Peyer's patch (tissue), 4 donors: ENCODE measurements around the gene KHDRBS1.

Experiments
- POLR2A ChIP-seq, 2 donors: fragments of 450-650 bp; IDR thresholded peaks; one replicate each; pipeline ENCODE4 v1.5.1; 2017; ENCODE audit warnings: antibody characterized with exemption in 2 of 2, mild to moderate bottlenecking in 2 of 2, moderate library complexity in 2 of 2
- TF ChIP-seq, protein P1 (sequence below), 6 experiments: fragments of 450-650 bp in 4 of 6; fragments of 200-600 bp in 2 of 6; sonication (generic) in 1 of 6; IDR thresholded peaks; one replicate each; pipeline ENCODE4 v1.5.1; 2017 to 2019; ENCODE audit warnings: antibody characterized with exemption in 6 of 6, mild to moderate bottlenecking in 3 of 6, moderate library complexity in 1 of 6

- TF ChIP-seq, protein P1, sequence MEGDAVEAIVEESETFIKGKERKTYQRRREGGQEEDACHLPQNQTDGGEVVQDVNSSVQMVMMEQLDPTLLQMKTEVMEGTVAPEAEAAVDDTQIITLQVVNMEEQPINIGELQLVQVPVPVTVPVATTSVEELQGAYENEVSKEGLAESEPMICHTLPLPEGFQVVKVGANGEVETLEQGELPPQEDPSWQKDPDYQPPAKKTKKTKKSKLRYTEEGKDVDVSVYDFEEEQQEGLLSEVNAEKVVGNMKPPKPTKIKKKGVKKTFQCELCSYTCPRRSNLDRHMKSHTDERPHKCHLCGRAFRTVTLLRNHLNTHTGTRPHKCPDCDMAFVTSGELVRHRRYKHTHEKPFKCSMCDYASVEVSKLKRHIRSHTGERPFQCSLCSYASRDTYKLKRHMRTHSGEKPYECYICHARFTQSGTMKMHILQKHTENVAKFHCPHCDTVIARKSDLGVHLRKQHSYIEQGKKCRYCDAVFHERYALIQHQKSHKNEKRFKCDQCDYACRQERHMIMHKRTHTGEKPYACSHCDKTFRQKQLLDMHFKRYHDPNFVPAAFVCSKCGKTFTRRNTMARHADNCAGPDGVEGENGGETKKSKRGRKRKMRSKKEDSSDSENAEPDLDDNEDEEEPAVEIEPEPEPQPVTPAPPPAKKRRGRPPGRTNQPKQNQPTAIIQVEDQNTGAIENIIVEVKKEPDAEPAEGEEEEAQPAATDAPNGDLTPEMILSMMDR (IDR thresholded peaks at IDR 0.05), result no peak
- no peak for TF ChIP-seq POLR2A (IDR thresholded peaks at IDR 0.05)
These were observed 31.7 kb upstream of the KHDRBS1 start for GRCh38 chr1:31981972-31982371.
